GM23248 (cell line): ENCODE results near the gene APMAP. TPM values are rescaled to one million over a fixed set of nuclear protein-coding genes. Genes with fewer than 3 reads are reported as not detected.

Experiments used
- DNase-seq: peaks from one replicate; pipeline ENCODE4 v3.0.0-alpha.2; 2015
- H2AFZ ChIP-seq: fragments of 200-600 bp; sonication (generic); 2 replicates; pipeline ENCODE4 v1.6.1; 2016; ENCODE audit warnings: antibody characterized with exemption
- H3F3A ChIP-seq: fragments of 200-600 bp; sonication (generic); 2 replicates; pipeline ENCODE4 v1.6.1; 2016; ENCODE audit warnings: mild to moderate bottlenecking, antibody characterized with exemption, mixed run types; ENCODE audit not compliant: insufficient read depth
- H3K27ac ChIP-seq: fragments of 200-600 bp; sonication (generic); 2 replicates; pipeline ENCODE4 v1.5.1; 2016; ENCODE audit warnings: mild to moderate bottlenecking
- H3K27me3 ChIP-seq: fragments of 200-600 bp; sonication (generic); replicated peaks from 2 replicates; pipeline ENCODE4 v1.6.1; 2016; ENCODE audit warnings: mild to moderate bottlenecking; ENCODE audit not compliant: insufficient read depth
- H3K36me3 ChIP-seq: fragments of 200-600 bp; sonication (generic); 2 replicates; pipeline ENCODE4 v1.6.1; 2016; ENCODE audit warnings: low read depth, mild to moderate bottlenecking
- H3K4me1 ChIP-seq: fragments of 200-600 bp; sonication (generic); 2 replicates; pipeline ENCODE4 v1.6.1; 2016; ENCODE audit warnings: mild to moderate bottlenecking; ENCODE audit not compliant: insufficient read depth
- H3K4me2 ChIP-seq: fragments of 200-600 bp; sonication (generic); one replicate; pipeline ENCODE4 v1.6.1; 2016; ENCODE audit warnings: mild to moderate bottlenecking; ENCODE audit not compliant: unreplicated experiment
- H3K4me3 ChIP-seq: fragments of 200-600 bp; sonication (generic); 2 replicates; pipeline ENCODE4 v1.5.1; 2016; ENCODE audit warnings: mild to moderate bottlenecking
- H3K79me2 ChIP-seq: fragments of 200-600 bp; sonication (generic); 2 replicates; pipeline ENCODE4 v1.6.1; 2016; ENCODE audit warnings: mild to moderate bottlenecking; ENCODE audit not compliant: insufficient read depth
- H3K9ac ChIP-seq: fragments of 200-600 bp; sonication (generic); 2 replicates; pipeline ENCODE4 v1.6.1; 2016; ENCODE audit warnings: mild to moderate bottlenecking
- H3K9me2 ChIP-seq: fragments of 200-600 bp; sonication (generic); 2 replicates; pipeline ENCODE4 v1.6.1; 2016; ENCODE audit warnings: mixed run types, mild to moderate bottlenecking, moderate library complexity; ENCODE audit not compliant: insufficient read depth
- H3K9me3 ChIP-seq: fragments of 200-600 bp; sonication (generic); one replicate; pipeline ENCODE4 v1.6.1; 2017; ENCODE audit warnings: low read depth
- H4K20me1 ChIP-seq: fragments of 200-600 bp; sonication (generic); 2 replicates; pipeline ENCODE4 v1.6.0; 2016; ENCODE audit not compliant: insufficient read depth
- EZH2 ChIP-seq: fragments of 200-600 bp; sonication (generic); IDR thresholded peaks from 2 replicates; pipeline ENCODE4 v1.6.1; 2018; ENCODE audit warnings: antibody characterized with exemption, mild to moderate bottlenecking; ENCODE audit not compliant: insufficient read depth, poor library complexity, severe bottlenecking
- EZH2phosphoT487 ChIP-seq: fragments of 200-600 bp; sonication (generic); IDR thresholded peaks from 2 replicates; pipeline ENCODE4 v1.6.1; 2018; ENCODE audit warnings: antibody characterized with exemption, moderate library complexity, mild to moderate bottlenecking, low read depth; ENCODE audit not compliant: insufficient read depth
- WGBS, 2 experiments: methylation state at CpG; one replicate each; pipeline ENCODE4 v1.1.6; 2015 to 2017; ENCODE audit warnings: low lambda C conversion rate in 2 of 2, low coverage in 1 of 2; ENCODE audit errors: missing lambda C conversion rate in 2 of 2; 5-methylcytosine and 5-hydroxymethylcytosine counted together
- in situ Hi-C: fragments of 300-500 bp; cut with MboI; formaldehyde crosslinking; loops from 2 replicates; pipeline ENCODE4 v1.15.0; 2020
- polyA plus RNA-seq: library from polyadenylated mRNA; unstranded; fragments of >200 nt; fragmentation: Nextera tagmentation; extraction: Ambion mirVana; gene quantifications from 2 replicates; pipeline ENCODE4 v1.2.1, GENCODE V29; 2016
- total RNA-seq: library from RNA; depleted of rRNA; stranded (reverse); fragments of >200 nt; shearing (Covaris generic); gene quantifications from 2 replicates; pipeline ENCODE4 v1.2.3, GENCODE V29; 2014; rRNA removed

APMAP gene, protein sequence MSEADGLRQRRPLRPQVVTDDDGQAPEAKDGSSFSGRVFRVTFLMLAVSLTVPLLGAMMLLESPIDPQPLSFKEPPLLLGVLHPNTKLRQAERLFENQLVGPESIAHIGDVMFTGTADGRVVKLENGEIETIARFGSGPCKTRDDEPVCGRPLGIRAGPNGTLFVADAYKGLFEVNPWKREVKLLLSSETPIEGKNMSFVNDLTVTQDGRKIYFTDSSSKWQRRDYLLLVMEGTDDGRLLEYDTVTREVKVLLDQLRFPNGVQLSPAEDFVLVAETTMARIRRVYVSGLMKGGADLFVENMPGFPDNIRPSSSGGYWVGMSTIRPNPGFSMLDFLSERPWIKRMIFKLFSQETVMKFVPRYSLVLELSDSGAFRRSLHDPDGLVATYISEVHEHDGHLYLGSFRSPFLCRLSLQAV
- 109 and 129 TPM in 2 replicates for total RNA-seq
- polyA plus RNA-seq = 123 and 129 TPM in 2 replicates

DNA sequence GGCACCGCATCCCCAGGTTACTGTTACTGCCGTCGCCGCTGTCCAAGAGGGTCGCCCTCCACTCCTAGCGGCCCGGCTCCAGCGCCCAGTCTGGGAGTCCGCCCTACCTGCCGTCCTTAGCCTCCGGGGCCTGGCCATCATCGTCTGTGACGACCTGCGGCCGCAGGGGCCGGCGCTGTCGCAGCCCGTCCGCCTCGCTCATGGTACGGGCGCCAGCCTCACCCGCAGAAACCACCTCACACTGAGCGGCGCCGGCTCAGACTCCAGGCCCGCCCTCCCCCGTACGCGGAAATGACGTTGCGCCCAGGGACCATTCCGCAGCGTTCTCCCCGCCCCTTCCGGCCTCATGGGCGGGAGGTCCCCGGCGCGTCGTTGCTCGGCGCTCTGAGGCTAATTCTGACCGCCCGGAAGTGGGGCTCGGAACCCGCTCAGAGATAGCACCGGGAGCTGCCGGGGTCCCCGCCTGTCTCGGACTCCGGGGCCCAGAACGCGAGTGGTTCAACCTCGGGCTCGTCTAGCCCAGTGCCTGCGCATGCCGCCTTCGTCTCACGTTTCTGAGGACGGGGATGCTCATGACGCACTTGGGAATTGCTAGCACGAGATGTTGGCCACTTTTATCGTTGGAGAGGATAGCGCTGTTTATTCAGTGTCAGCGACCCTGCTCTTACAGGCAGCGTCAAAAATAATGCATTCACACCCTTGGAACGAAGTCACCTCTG is at the start of gene APMAP:
TSS of gene APMAP (minus strand) at position 265 of the 719 bp plus-strand sequence. CDS start at position 202, 63 bp downstream.
- Histone ChIP-seq H3K36me3 (no peaks in the 10 kb centered on the region), H3K79me2 (peaks cover 43% of the 10 kb centered on the region), H2AFZ (peak within 1 kb of the TSS; percentile 88), H3K4me2 (peak within 1 kb of the TSS; percentile 99), H4K20me1 (no peaks in the 10 kb centered on the region), H3K27me3 (no peaks in the 10 kb centered on the region), H3K27ac (peak within 1 kb of the TSS; percentile 84), H3K4me3 (peak within 1 kb of the TSS; percentile 86), H3F3A (0 out of 2 replicates have a peak, but pooled peaks cover 4% of the 10 kb centered on the region), H3K9ac (peak within 1 kb of the TSS; percentile 91), H3K4me1 (peaks cover 16% of the 10 kb centered on the region), H3K9me2 (no peaks in the 10 kb centered on the region), H3K9me3 (no peaks in the 10 kb centered on the region)
- in situ Hi-C loops = loop anchor here (10.0 to 25.0 kb wide), 5 partner anchors 182 to 870 kb away; partner anchors contain the start of gene GINS1
- TF ChIP-seq EZH2 = no peak
- TF ChIP-seq EZH2phosphoT487 = no peak
- WGBS, 2 experiments = 0 to 1% methylated on average over 58 to 69 of the region's 69 CpGs
- DNase-seq = peak; percentile 97

DNA sequence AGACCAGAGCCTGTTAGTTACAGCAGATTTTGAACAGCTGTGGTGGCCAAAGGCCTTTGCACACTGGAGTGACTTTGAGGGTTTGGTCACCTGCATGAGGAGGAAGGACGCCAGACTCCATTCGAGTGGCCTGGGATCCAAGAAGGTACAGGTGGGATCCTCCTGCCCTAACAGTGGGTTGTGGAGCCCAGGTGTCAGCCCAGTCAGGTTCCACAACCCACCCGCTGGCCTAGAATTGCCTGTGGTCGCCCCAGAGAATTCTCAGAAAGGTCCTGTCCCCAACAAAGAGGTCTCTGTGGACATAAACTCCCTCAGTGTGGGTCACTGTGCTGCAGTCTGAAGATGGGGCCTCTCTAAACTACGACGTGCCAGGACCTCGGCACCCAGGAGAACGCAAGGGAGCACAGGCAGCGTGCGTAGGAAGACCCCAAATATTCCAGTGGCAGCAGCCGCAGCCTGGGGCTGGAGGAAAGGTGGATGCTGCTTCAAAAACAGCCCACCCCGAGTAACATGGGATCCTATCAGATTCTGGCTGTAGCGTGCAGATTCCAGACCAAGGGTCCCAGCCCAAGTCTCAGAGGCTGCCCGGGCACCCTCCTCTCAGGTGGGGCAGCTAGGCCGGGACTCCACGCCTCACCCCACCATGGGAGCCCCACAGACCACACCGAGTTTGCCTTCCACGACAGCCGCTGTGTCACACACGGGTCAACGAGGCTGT is 49.4 kb upstream of the APMAP start:
- H3F3A ChIP-seq = peaks cover 18% of the 10 kb centered on the region; the same call in 1 of the 2 replicates
- H3K36me3 ChIP-seq = no peaks in the 10 kb centered on the region
- H3K9me2 ChIP-seq = no peaks in the 10 kb centered on the region
- peaks cover 20% of the 10 kb centered on the region for H3K4me1 ChIP-seq
- no peaks in the 10 kb centered on the region for H3K27me3 ChIP-seq
- no peaks in the 10 kb centered on the region for H3K9me3 ChIP-seq
- in situ Hi-C loops = no loop called here
- no peaks in the 10 kb centered on the region for H3K79me2 ChIP-seq
- no peak overlapping the region for H3K4me3 ChIP-seq
- DNase-seq = no peak
- no peak overlapping the region for H3K27ac ChIP-seq
- WGBS, 2 experiments = 94% methylated on average over 17 to 21 of the region's 21 CpGs
- no peak overlapping the region for H2AFZ ChIP-seq
- no peak for TF ChIP-seq EZH2phosphoT487
- TF ChIP-seq EZH2 = no peak
- no peak overlapping the region for H3K9ac ChIP-seq
- H3K4me2 ChIP-seq = no peak overlapping the region
- no peaks in the 10 kb centered on the region for H4K20me1 ChIP-seq

DNA sequence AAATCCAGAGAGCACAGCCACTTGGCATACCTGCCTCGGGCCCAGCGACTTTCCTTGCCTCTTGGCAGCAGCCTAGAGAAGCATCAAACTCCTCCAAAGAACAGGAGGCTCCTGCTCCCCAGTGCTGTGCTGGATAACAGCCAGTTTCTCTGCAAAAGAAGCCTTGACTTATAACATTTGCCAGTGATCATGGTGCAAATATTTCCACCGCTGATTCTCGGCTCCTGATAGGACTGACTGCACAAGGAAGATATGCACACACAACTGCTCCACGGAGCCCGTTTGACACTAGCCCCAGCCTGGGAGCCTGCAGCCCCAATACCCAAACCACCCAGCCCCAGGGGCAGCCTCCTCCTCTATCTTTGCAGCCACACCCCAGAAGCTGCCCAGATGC is 47.9 kb upstream of the APMAP start:
- no peaks in the 10 kb centered on the region for H3K36me3 ChIP-seq
- H3K9ac ChIP-seq = no peak overlapping the region
- peak overlapping the region; percentile 20 for H3K4me2 ChIP-seq
- H3K27me3 ChIP-seq = no peaks in the 10 kb centered on the region
- in situ Hi-C loops = no loop called here
- peak; percentile 76 for DNase-seq
- H3K79me2 ChIP-seq = no peaks in the 10 kb centered on the region
- TF ChIP-seq EZH2phosphoT487 = no peak
- TF ChIP-seq EZH2 = no peak
- no peaks in the 10 kb centered on the region for H3K9me2 ChIP-seq
- H3K4me3 ChIP-seq = peak overlapping the region; percentile 9; the same call in 1 of the 2 replicates
- H3K27ac ChIP-seq = no peak overlapping the region
- peaks cover 20% of the 10 kb centered on the region for H3K4me1 ChIP-seq
- no peaks in the 10 kb centered on the region for H4K20me1 ChIP-seq
- H3K9me3 ChIP-seq = no peaks in the 10 kb centered on the region
- peaks cover 18% of the 10 kb centered on the region; the same call in 1 of the 2 replicates for H3F3A ChIP-seq
- H2AFZ ChIP-seq = no peak overlapping the region
- WGBS, 2 experiments = 5 to 12% methylated on average over 6 of the region's 6 CpGs
